Ramos (cell line): ENCODE data around the gene NETO2.
"Not testable (repeated sequence)": the region's sequence is repeated elsewhere in the genome, so short reads cannot be mapped to it uniquely, and the experiment has no call there.

Experiments used
- in situ Hi-C: fragments of 300-500 bp; cut with MboI; formaldehyde crosslinking; loops from one replicate; pipeline ENCODE4 v1.14.3; 2022; ENCODE audit warnings: low sequenced_read_pairs; ENCODE audit not compliant: unreplicated experiment

Gene NETO2

DNA sequence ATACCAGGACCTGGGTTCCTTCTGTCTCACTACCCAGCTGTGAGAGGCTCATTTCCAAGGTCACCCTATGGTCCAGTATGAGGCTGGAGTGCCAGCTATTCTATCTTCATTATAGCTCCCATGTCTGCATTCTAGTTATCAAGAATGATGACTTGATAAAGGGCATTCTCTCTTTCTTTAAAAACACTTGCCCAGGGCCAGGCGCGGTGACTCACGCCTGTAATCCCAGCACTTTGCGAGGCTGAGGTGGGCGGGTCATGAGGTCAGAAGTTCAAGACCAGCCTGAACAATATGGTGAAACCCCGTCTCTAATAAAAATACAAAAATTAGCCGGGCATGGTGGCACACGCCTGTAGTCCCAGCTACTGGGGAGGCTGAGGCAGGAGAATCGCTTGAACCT, 5.8 kb downstream of the NETO2 start:
- in situ Hi-C loops = loop anchor here (10.0 to 25.0 kb wide), 2 partner anchors 974 to 1017 kb away; partner anchors contain the start of gene ABCC12

DNA sequence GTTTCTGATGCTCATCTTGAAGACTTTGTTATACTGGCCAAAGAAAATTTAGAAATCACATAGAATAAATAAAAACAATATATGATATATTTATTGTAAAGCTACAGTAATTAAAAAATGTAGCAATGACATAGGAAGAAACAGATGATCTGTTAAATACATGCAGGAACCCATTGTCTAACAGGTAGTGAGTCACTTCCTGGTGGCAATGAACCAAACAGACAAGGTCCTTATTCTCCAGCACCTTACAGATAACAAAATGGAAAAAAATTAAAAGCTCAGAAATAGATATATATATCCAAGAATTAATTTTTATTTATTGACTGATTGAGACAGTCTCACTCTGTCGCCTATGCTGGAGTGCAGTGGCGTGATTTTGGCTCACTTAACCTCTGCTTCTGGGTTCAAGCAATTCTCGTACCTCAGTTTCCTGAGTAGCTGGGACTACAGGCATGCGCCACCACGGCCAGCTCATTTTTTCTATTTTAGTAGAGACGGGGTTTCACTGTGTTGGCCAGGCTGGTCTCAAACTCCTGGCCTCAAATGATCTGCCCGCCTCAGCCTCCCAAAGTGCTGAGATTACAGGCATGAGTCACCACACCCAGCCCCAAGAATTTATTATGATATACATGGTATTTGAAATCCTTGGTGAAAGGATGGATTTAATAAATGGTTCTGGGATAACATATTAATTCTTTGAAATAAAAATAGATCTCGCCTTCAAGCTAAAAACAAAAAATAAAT, 7.5 kb downstream of the NETO2 start:
- in situ Hi-C loops = loop anchor here (10.0 to 25.0 kb wide), 2 partner anchors 976 to 1019 kb away; partner anchors contain the start of gene ABCC12

DNA sequence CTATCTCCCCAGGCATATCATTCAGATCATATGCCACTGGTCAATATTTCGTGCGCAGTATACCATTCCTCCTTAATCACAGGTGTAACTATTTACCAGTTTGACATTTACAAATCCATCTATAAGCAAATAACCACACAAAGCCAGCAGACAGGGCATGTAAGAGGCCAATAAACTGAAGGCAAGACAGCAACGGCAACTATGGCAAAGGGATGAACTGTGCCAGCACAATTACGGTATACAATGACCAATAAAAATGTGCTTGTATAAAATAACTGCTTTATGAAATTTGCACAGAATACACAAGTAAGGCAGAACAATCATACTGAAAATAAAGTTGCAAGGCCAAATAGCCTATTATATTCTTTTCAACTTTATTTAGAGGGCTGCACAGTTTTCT, 9.2 kb downstream of the NETO2 start:
- in situ Hi-C loops = loop anchor here (10.0 to 25.0 kb wide), 2 partner anchors 978 to 1020 kb away; partner anchors contain the start of gene ABCC12

DNA sequence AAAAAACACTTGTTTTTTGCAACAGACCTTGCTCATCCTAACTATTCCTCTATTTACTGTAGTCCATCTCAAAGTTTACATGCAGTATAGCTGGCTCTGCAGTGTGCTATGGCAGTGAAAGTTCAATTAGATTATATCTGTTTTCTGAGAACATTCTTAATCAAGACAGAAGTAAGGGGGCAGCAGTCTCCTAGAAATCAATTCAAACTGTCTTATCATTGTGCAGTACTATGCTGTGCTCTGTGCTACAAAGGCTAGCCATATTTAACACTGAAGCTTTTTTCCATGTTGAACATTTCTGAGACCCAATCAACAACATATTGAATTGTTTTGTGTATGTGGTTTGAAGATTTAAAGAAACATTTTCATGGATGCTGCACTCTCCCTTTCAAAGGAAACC, 11.4 kb downstream of the NETO2 start:
- in situ Hi-C loops = loop anchor here (10.0 to 25.0 kb wide), 2 partner anchors 980 to 1022 kb away; partner anchors contain the start of gene ABCC12

DNA sequence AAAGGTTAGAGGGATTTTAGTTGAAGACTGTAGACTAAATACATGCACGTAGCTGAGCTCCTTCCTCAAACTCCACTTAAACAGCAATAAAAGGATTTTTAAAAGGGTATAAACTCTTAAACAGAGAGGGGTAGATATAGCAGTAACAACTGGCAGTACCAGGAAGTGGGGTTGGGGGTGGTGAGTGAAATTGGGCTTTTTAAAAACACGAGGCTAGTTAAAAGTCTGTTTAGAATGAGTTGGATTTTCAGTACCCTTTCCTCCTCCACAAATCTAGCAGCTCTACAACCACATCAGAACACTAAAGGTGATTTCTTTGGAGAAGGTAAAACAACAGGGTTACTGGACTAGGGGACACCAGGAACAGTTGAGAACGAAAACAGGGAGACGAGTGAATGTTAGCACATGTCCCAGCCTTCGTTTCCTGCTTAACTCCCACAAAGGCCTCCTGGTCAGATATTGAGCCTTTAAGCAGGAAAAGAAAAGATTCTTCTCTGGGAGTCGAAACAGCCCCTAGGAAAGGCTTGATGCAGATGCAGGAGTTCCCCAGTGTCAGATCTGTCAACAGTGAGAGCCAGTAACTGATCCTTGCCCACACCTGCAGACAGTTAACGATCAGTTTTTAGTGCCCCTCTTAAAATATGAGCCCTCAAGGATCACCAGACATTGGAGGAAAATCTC, 13.8 kb downstream of the NETO2 start:
- in situ Hi-C loops = loop anchor here (10.0 to 25.0 kb wide), 2 partner anchors 982 to 1025 kb away; partner anchors contain the start of gene ABCC12

DNA sequence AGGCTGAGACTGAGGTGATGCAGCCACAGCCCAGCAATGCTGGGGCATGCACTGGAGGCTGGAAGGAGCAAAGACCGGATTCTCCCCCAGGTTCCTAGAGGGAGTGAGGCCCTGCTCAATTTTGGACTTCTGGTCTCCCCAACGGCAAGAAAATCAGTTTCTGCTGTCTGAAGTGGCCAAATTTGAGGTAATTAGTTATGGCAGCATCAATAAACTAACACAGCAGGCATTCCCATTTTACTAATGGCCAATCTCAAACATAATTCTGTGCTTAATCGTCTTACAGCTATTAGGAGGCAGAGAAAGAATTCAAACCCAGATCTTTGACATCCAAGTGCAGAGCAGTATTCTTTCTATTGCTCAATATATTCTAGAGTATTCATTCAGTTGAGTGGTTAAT, 16.2 kb downstream of the NETO2 start:
- in situ Hi-C loops = loop anchor here (25.0 kb wide), 1 partner anchor 985 kb away; no protein-coding TSS in a partner anchor

DNA sequence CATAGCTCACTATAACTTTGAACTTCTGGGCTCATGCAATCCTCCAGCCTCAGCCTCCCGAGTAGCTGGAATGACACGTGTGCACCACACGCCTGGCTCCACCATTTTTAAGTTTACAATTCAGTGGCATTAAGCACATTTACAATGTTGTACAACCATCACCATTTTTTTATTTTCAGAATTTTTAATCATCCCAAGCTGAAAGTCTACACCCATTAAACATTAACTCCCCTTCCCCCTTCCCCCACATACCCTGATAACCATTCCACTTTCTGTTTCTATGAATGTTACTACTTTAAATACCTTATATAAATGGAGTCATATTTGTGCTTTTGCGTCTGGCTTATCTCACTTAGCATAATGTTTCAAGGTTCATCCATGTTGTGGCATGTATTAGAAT, 18.0 kb downstream of the NETO2 start:
- in situ Hi-C loops = loop anchor here (25.0 kb wide), 1 partner anchor 987 kb away; no protein-coding TSS in a partner anchor

DNA sequence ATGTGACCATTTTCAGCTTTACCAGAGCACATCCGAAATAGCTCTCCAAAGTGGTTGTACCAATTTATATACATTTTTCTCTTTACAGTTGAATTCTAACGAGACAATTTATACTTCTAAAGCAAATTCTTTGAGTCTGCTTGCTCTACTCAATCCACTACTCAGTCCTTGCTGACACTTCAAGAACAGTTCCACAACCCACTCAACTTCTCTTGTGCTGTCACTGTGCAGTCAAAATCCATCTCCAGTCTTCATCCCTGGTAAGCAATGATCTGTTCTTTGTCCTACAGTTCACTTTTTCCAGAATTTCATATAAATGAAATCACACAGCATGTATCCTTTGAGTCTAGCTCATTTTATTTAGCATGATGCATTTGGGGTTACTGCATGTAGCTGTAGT, 30.6 kb downstream of the NETO2 start:
- in situ Hi-C loops = no loop called here

DNA sequence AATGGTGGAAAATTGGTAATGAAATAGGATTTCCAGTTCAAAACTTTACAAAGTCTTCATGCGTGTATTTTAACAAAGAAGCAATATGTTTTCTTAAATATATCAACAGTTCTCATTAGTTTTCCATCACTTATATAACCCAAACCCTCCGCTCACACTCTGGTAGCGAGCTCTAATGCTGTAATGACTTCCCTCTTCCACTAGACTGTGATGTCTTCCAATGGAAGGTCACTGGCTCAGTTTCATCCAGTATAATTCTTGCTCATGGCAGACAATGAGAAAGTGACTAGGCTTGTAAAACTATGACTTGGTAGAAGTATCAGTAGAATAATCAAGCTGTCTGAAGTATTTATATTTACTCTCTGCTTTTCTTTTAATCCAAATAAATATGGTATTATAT, 32.8 kb downstream of the NETO2 start:
- in situ Hi-C loops = no loop called here

DNA sequence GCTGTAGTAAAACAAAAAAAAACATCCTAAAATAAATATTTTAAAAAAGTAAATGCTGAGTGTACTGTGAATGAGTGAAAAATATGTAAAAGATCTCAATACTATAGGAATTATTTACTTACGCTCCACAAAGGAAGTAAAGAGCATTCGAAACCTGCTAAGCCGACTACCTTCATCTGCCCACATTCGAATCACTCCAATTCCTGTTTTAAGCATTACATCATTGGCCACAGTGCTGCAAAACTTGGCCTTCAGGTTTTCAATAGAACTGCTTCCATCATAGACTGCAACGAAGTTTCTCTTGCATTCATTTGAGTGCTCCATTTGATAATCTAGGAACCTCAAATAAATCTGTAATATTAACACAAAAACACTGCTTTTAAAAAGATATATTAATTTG, 34.4 kb downstream of the NETO2 start:
- in situ Hi-C loops = no loop called here

DNA sequence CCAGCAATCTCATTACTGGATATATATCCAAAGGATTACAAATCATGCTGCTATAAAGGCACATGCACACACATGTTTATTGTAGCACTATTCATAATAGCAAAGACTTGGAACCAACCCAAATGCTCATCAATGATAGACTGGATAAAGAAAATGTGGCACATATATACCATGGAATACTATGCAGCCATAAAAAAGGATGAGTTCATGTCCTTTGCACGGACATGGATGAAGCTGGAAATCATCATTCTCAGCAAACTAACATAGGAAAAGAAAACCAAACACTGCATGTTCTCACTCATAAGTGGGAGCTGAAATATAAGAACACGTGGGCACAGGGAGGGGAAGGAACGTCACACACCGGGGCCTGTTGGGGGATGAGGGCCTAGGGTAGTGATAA, 40.8 kb downstream of the NETO2 start:
- in situ Hi-C loops = not testable (repeated sequence)

DNA sequence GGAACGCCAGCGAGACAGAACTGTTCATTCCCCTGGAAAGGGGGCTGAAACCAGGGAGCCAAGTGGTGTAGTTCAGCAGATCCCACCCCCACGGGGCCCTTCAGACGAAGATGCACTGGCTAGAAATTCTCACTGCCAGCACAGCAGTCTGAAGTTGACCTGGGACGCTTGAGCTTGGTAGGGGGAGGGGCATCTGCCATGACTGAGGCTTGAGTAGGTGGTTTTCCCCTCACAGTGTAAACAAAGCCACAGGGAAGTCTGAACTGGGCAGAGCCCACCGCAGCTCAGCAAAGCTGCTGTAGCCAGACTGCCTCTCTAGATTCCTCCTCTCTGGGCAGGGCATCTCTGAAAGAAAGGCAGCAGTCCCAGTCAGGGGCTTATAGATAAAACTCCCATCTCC, 46.6 kb downstream of the NETO2 start:
- in situ Hi-C loops = not testable (repeated sequence)

DNA sequence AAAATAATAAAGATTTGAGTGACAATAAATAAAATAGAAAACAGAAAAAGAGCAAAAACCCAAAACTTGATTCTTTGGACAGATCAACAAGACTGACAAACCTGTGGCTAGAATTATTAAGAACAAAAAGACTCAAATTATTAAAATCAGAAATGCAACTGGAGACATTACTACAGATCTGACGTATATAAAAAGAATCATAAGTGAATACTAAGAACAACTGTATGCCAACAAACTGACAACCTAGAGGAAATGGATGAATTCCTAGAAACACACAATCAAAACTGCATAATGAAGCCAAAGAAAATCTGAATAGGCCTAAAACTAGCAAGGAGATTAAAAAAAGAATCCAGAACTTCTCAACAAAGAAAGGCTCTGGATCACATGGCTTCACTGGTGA, 47.4 kb downstream of the NETO2 start:
- in situ Hi-C loops = no loop called here

DNA sequence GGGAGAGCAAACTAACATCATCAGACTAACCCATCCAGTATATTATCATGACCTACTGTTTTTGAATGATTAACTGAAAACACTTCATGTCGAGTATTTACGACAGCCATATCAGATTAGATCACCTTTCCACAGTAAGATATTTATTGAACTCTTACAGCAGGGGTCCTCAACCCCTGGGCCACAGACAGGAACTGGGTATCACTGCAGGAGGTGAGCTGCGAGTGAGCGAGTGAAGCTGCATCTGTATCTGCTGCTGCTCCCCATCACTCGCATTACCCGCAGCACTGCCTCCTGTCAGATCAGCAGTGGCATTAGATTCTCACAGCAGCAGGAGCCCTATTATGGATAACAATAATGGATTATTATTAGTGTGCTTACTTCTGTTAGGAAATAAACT, 59.5 kb downstream of the NETO2 start:
- in situ Hi-C loops = no loop called here

DNA sequence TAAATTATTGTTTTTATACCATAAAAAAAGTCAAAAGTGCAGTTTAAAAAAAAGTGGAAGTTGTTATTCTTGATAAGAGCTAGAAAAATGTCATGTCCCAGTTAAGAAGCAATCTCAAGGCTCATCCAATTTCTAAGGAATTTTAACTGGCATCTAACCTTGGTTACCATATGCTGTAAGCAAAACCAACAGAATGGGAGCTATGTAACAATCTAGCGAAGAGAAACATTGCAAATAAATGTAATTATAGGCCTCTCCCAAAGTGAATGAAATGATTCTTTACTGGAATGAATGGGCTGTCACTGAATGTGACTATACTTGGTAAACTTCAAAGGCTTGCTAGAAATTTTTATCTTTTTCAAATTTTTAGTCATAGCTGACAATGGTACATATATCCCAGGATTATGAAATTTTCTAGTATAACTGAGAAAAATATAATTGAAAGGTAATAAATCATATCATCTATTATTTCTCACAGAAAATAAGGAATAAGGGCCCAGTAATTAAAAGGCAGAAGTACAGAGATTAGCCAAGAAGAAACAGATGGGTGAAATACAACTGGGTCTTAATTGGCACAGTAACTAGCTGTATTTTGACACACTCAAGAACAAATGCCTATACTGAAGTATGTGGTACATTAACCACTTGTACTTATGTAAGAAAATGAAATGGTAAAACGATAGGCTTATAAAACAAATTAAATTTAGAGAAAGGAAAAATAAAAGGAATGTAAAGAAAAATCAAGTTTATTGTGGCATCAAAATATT, 61.5 kb downstream of the NETO2 start:
- in situ Hi-C loops = no loop called here

DNA sequence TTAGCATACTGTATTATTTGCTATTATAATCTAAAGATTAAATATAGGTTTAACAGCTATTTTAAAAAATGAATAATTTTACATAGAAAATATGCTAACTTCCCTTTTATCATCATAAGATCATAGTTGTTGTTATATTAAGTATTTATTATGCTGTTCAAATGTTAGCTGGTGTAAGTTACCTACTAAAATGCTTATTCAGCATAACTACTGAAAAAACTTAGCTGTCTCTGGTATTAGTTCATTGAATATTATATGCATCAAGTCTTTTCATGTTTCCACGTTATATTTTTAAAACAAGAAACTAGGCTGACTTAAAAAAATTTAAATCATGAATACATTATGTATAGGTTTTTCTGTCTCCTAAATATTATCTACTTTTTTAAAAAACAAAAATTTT, 62.6 kb downstream of the NETO2 start:
- in situ Hi-C loops = no loop called here

DNA sequence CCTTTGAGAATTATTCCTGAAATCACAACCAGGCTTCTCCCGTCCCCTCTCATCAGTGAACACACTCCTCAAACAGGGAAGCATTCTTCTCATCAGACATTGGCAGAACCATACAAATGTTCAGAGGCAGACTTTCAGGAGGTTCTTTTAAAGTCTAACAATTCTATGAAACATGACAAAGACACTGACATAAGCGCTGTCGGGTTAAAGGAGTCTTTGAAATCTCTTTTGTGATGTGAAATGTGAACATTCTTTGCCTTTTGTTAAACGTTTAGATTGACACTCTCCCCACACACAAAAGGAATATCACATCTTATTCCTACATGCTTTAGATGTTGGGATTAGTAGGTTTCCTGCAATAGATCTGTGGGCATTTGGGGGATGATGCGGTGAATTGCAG, 63.9 kb downstream of the NETO2 start:
- in situ Hi-C loops = no loop called here

DNA sequence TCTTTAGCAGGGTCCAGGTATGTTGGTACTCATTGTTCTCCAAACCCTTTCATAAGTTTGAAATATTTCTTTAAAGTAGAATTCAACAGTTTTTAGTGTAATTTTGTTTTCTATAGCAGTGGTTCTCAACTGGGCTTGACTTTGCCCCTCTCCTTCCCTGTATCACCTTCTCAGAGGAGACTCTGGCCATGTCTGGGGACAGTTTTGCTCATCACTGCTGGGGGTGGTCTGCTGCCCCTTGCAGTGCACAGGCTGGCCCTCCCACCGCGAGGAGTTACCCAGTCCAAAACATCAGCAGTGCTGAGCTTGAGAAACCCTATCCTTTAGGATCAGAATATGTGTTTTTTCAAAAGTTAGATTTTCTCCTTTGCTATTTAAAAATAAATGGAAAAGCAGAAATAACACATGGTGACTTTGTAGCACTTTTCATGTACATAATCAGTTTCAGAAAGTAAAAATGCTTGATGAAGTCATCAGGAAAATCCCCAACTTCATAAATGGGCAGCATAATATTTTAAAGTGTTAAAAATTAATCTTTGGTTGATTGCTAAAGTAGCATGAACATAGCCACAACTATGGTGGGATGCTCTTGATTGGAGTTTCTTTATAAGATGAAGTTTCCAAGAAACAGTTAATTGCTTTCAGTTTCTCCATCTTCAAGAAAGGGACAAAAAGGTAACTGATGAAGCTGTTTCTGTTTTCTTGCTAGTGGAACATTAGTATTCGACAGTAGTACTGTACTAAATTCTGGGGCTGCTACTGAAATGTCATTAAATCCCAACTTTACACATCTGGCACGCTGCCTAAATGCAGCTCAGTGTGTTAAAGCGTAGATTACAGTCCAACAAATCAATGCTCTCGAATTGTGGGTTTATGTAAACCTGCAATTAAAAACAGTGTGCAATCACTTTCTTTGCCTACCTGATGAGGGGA, 70.3 kb downstream of the NETO2 start:
- in situ Hi-C loops = no loop called here

DNA sequence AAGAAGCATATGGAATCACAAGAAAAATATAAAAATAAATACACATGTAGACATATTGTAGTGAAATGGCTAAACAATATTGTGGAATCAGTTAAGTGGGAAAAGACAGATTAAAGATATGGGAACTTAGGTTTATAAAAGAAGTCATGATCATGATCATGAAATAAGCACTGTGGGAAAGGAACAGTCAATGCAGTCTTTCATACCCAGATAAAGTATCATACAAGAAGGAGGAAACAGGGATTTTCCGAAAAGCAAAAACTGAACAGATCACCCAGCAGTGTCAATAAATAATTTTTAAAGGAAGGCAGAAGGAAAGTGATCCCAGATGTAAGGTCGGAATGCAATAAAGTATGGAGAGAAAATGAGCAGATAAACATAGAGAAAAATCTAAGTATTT, 71.6 kb downstream of the NETO2 start:
- in situ Hi-C loops = no loop called here
